HG03159 (cell line): ENCODE results near the gene DNAJB8.

ENCODE experiments used
- ATAC-seq: cut with Tn5 transposase; IDR thresholded peaks from one replicate; pipeline ENCODE4 v1.9.1; 2021; ENCODE audit warnings: mild to moderate bottlenecking, moderate library complexity; ENCODE audit not compliant: unreplicated experiment

Gene DNAJB8

DNA sequence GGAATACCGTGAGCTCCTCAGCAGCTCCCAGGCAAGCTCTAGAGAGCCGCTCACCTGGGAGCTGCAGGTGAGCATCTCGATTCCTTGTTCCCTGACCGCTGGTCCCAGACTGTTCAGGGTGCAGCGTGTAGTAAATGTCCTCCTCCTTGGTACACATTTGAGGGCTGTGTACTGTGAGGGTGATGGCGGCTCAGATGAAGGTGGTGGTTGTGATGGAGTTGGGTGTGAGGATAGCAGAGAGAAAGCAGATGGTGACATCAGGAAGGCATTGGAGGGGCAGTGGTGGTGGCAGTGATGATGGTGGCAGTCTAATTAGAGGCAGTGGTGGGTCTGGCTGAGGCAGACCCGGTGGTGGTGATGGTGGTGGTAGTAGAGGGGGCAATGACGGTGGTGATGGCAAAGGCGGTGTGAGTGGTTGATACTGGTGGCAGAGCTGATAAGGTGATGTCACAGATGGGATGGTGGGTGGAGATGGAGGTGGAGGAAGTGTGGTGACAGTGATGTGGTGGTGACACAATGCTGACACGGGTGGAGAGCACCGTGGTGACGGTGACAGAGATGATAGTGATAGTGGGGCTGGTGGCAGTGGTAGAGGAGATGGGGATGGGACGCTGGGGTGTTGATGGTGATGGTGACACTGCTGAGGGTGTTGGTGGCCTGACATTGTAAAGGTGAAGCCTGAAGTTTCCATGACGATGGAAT lies at the start of gene DNAJB8:
TSS of gene DNAJB8 (minus strand) at position 51 of the 702 bp plus-strand sequence. CDS start 3,645 bp downstream, outside the sequence.
- ATAC-seq, result no peak

DNA sequence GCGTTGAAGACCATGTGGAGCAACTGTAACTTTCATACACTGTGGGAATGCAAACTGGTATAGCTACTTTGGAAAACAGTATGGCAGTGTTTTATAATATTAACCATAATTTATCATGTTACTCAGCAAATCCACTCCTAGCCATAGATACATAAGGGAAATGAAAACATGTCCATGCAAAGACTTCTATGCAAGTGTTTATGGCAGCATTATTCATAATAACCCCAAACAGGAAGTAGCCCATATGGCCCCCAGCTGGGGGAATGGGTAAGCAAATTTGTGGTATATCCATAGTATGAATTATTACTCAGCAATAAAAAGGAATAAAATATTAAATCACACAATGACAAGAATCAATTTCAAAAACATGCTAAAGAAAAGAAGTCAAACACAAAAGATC lies 49.3 kb upstream of the DNAJB8 start:
- no peak for ATAC-seq

DNA sequence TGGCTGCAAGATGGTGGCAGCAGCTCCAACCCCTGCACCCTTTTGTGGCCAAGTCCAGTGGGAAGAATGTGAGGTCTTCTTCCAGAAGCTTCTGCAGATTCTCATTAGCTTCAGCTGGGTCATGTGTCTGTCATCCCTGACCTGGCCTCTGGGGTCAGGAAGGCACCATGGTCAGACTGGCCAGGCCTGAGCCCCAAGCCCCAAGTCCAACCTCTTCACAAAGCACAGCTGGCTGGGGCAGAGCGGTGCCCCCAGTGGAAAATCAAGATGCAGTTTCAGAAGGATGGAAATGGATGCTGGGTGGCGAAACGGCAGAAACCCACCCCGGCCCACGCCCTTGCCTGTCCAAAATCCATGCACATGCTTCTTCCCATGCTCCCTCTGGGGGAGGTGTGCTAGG lies 42.2 kb upstream of the DNAJB8 start:
- ATAC-seq, result no peak

DNA sequence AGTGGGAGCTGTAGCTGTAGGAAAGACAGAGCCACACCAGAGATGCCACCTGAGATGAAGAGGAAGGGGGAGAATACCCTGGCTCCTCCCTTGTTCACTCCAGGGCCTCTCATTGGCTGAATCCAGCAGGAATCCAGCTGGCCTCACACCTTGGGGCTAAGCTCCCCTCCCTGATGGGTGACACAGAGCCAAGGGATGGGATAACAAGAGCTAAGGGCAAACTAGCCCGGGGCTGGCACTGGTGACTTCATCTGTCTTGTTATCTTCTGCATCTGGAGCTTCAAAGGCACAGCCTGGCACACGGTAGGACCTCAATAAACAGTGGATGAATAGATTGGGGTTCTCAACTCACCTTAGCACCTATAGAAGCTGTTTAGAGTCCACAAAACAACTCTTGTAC lies 40.1 kb upstream of the DNAJB8 start:
- ATAC-seq, result no peak

DNA sequence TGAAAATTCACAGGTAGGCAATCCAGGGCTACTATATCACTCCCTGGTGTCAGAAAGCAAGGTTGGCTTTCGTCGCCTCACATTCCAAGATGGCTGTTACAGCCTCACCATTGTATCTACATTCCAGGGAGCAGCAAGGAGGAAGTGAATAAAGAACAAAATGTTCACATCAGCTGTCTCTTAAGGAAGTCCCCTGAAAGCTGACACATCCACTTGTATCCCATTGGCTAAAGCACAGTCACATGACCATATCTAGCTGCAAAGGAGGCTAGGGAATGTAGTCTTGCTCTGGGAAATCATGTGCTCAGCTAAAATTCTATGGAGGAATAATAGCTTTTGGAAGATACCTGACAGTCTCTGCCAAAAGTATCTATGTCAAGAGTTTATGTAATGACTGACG lies 39.1 kb upstream of the DNAJB8 start:
- ATAC-seq, result no peak

DNA sequence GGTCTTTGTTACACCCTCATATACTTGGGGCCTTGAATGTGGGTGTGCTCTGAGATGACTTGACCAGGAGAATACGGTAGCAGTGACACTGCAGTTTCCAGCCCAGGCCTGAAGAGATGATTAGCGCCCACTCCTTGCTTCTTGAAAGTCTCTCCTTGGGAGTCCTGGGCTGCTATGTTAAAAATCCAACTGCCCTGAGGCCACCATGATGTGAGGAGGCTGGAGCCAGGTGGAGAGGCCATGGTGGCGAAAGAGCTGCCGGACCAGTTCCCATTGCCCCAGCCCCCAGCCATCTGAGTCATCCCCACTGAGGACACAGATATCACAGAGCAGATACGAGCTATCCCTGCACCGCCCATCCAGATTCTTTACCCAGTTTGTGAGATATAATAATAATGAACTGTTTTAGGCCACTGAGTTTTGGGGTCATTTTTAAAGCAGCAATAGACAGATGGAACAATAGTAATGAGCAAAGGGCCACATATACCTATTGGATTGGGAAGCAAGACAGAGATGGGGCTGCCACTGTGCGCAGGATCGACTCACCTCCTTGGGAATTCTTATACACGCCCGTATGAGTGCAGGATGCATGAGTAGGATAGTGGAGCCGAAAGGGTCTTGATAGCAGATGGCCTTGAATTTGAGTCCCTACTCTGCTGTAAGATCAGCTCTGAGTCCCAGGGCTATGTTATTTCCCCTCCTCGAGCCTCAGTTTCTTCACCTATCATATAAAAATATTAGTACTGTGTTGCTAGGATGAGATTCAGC lies 38.5 kb upstream of the DNAJB8 start:
- ATAC-seq, result no peak

DNA sequence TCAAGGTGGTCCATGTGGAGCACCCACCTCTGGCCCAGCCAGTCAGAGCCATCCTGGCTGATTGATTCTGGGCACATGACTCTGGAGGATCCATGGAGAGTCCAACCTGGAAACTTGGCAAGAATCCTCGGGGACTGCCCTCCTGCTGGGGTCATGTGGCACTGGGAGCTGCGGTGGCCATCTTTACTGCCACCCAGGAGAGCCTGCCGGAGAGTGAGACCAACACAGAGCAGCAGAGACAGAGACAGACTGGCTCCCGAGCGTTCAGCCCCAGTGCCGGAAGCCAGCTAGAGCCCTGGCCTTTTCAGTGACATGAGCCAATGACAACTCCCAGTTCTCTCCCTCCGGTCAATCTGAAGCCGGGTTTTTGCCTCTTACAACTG lies 37.8 kb upstream of the DNAJB8 start:
- no peak for ATAC-seq

DNA sequence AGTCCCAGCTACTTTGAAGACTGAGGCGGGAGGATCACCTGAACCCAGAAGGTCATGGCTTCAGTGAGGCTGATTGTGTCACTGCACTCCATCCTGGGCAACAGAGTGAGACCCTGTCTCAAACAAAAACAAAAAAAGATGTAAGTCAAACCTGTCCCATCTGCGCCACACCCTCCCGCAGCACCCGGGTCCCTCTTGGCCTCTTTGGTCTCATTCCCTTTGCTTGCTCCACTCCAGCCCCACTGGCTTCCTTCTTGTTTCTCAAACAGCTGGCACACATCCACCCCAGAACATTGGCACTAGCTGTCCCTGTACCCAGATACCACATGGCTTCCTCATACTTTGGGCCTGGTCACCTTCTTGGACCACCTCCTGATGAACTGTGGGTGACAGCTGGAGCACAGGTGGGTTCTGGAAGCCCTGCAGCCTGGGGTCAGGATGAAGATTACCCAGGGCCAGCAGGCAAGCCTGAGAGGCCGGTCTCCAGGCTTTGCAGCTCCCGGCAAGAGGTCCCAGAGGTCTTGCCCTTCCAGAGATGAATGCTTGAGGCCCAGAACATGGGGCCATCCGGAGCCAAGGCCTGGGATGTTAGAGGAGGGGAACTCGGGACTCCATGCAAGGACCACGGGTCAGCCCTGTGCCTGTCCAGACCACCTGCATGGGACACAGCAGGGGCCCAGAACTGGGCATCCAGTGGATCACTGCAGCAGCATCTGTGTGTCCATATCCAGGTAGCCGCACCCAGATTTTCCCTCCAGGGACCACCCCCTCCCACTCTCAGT lies 37.3 kb upstream of the DNAJB8 start:
- no peak for ATAC-seq

DNA sequence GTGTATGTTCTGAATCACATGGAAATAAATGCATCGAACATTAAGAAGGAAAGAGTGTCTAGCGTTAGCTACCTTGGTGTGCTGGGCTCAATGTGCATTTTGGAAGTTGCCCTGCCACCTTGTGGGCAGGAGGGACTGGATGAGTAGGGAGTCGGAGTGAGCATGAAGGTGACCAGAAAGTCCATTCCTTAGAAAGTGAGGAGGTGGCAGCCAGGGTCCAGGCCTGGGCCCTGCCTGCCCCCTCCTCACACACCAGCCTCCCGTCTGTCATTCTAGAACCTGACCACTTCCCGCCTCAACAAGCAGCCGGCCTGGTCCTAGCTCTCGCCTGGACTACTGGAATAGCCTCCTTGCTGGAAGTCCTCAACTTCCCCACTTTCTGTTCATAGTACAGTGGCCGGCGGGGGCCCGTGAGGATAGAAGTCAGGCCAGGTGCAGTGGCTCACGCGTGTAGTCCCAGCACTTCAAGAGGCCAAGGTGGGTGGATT lies 36.5 kb upstream of the DNAJB8 start:
- no peak for ATAC-seq

DNA sequence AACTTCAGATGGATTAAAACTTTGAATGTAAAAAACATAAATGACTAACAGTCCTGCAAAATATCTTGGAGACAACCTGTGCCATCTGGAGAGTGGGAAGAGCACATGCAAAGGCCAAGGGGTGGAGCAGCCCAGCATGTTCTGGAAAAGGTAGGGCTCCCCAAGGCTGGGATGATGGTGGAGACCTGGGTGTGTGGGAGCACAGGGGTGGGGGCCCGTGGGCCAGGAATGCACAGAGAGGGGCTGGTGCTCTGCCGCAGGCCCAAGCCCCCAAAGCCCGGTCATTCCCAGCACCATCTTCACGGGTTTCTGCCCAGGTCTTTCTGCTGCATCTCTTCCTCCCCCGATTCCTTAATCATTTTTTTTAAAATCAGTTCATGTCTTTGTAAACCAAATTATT lies 36.0 kb upstream of the DNAJB8 start:
- no peak for ATAC-seq

DNA sequence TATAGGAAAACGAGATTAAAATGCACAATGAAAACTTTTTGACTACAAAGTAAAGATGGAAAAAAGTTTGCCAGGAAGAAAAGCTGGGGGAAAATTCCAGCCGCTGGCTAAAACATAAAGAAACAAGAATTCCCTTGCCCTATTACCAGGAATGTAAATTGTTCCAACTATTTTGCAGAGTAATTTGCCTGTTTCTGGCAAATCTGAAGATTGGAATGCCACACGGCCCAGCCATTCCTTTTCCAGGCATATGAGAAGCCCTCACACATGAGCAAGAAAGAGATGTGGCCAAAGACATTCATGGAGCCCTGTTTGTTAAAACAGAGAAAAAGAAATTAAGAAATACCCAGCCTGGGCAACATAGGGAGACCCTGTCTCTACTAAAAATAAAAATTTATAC lies 34.7 kb upstream of the DNAJB8 start:
- no peak for ATAC-seq

DNA sequence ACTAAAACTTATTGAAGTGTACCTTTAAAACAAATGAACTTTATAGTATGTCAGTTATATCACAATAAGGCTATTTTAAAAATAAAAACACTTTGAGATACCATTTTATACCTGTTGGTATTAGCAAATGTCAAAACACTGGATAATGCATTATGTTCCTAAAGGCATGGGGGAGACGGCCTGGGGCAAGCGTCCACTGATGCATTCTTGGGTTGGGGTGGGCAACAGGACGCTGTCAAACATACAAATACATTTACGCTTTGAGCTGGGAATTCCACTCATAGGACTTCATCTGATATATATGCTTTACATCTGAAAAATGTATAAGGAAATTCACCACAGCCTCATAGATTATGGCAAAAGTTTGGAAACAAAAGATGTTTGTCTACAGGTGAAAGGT lies 33.9 kb upstream of the DNAJB8 start:
- no peak for ATAC-seq

DNA sequence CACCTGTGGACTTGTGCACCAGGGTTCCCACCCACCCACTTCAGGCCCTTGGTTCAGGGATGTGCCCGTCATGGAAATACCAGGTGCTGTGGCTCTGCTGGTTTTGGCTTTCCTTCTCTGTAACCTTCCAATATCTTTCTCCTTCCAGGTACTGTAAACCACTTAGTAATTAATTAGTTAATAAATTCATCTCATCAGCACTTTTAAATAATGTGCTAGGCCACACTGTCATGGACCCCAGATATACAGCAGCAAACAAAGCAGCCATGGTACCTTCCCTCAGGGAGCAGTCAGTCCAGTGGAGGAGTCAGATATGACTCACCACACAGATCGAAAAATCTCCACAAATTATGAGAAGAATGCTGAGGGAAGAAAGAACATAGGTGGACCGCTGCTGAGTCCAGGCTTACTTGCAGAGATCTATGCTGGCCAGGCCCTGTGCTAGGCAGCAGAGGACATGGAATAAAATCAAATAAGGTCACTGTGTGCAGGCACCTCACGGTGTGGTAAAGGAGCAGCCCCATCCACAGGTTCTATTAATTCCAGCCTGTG lies 33.1 kb upstream of the DNAJB8 start:
- ATAC-seq, result no peak

DNA sequence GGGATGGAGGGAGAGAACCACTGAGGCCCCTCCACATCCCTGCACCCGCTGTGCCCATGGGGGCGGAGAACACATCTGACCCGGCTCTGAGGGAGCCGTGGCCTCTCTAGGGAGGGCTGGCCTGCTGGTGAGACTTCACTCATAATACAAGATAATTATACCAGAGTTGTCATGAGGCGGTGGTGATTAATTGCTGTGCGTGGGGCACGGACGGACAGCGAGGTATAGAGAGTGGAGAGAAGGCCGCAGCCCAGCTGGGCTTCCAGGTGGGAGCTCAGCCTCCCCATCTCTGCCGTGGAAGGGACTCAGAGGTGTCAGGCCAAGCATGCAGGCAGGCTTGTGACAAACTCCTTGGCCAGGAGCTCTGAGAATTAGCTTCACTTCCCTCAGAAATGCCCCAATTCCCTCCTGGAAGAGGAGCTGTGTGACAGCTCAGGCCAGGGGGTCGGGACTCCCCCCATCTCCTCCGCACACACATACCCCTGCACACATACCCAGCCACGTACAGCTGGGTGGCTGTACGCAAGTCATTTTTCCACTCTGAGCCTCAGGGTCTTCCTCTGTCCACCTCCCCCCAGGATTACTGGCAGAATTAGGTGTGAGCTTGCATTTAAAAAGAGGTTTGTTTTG lies 32.3 kb upstream of the DNAJB8 start:
- no peak for ATAC-seq

DNA sequence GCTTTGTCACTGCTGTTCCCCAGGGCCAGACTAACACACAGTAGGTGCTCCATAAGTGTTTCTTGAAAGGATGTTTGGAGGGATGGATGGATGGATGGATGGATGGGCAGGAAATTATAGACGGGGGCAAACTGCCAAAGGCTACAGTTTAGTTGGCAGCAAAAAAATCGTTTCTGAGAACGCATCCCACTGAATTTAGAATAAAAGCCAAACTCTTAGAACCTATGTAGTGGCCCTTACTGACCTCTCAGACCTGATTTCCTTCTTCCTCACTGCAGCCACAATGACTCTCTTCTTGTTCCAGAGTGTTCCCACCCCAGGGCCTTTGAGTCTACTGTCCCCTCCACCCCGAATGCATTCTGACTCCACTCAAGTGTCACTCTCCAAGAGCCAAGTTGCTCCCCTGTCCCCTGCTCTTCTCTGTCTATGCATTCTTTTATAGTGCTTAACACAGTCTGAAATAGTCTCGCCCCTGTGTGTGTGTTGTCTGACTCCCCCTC lies 31.5 kb upstream of the DNAJB8 start:
- ATAC-seq, result no peak

DNA sequence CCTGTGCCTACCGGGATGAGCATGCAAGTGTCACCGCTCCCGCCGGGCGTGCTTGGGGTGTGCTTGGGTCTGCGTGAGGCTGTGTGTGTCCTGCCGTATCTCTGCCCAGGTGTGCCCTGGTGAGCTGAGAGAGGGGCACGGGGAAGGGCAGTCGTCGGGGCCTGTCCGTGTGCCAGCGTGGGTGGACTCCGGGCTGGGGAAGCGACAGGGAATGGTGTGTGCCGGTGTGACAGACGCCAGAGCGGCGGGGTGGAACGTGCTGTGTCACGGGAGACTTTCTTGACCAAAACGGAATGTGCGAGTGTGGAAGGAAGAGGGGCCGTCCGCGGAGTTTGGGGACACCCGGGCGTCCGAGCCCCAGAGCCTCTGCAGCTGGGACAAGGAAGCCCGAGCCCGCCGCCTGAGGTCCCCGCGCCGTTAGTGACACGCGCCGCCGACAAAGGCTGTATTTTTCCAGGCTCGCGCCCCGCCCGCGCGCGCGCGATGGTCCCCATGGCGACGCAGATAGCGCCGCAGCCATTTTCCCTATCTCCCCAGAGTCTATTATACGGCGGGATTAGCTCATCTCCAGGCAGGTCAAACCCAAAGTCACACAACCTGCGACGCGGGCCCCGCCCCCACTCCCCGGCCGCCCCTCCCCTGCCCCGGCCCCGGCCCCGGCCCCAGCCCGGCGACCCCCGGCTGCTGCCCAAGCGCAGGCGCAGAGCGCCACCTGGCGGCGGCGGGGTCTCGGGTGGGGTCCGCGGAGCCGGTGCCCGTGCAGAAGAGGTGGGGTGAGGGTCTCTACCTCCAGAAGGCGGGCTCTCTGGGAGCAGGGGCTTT lies 30.8 kb upstream of the DNAJB8 start:
- no peak for ATAC-seq

DNA sequence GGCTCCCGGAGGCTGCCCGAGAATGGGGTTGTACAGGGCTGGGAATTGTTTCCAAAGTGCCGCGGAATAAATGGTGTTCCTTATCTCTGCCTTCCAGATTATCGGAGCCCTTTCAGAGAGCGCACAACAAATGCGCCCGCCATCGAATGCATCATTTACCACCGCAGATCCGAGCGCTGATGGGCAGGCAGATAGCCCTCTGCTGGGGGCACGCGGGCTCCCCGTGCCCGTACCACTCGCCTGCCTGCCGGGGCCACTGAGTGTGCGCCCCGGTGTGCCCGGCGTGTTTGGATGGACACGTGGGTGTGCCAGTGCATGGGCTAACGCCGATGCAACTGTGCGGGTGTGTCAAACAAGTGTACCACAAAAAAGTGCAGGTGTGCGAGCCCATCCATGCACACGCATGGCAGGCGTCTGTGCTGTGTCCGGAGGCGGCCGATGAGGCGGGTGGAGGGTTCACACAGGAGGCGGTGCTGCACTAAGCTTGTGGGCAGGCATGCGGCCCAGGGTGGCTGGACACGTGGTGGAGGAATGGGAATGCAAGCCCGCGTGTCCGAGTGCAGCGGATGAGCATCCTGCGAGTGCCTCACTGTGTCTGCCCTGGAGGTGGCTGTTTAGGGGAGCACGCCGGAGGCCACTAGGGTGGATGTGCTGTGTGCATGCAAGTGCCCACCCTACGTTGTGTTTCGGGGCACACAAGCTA lies 30.1 kb upstream of the DNAJB8 start:
- no peak for ATAC-seq

DNA sequence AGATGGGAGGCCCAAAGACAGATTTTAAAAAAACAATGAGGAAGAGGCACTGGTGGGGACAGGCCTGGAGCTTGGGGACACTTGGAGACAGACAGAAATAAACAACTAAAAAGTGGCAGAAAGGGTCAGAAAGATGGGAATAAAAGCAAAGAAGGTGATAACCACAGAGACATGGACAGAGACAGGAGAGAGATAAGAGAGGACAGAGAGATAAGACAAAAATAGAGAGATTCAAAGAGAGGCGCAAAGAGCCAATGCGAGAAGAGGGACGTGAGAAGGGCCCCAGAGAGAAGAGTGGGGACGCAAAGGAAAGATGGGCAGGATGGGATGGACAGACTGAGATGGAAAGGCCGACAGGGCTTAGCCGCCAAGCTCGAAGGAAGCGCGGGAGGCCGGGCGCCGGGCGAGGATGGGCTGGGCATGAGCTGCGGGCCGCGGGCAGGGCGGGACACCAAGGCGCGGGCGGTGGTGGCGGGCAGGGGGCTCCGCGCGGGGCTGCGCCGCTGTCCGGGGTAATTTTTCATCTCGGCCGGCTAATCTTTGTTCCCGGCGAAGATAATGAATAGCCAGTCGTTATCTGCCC lies 29.4 kb upstream of the DNAJB8 start:
- no peak for ATAC-seq

DNA sequence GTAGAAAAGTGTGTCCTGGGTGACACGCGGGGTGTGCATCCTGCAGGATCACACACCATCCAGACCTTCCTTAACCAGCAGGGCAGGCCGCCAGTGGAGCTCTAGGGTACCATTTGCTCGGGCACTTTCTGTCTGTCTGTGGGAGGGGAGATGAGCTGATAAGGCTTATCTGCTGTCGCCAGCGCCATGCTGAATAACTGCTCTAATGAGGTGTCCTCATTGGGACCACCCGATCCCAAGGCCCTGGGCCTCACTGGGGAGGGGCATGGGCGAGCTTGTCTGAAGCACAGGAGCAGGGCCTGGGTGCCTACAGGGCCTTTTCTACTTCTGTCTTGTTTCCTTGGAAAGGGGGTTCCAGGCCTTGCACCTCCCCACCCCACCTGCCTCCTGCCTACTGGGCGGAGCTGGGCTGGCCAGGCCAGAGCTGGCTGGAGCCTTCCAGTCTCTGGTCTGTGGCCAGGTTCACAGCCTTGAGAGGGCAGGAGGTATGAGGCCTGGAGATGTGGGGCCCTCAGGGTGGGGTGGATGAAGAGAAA lies 28.8 kb upstream of the DNAJB8 start:
- no peak for ATAC-seq
